Smooth muscle cell (in vitro differentiated cells): ENCODE results near the gene PALD1. TPM values are rescaled to one million over a fixed set of nuclear protein-coding genes. Genes with fewer than 3 reads are reported as not detected.

Experiments
- DNase-seq: peaks from one replicate; lab custom pipeline; 2025; ENCODE audit not compliant: unreplicated experiment; lab: John Stamatoyannopoulos, UW
- H2AFZ ChIP-seq: fragments of 200-600 bp; sonication (generic); 2 replicates; pipeline ENCODE4 v1.6.0; 2016; ENCODE audit warnings: antibody characterized with exemption, low read depth, mild to moderate bottlenecking
- H3F3A ChIP-seq: fragments of 200-600 bp; sonication (generic); 2 replicates; pipeline ENCODE4 v1.6.0; 2017; ENCODE audit warnings: antibody characterized with exemption, low read depth
- H3K27ac ChIP-seq: fragments of 200-600 bp; sonication (generic); 2 replicates; pipeline ENCODE4 v1.5.1; 2016; ENCODE audit warnings: low read depth, mild to moderate bottlenecking
- H3K27me3 ChIP-seq: fragments of 200-600 bp; sonication (generic); 2 replicates; pipeline ENCODE4 v1.6.1; 2016; ENCODE audit warnings: low read depth, mild to moderate bottlenecking
- H3K36me3 ChIP-seq: fragments of 200-600 bp; sonication (generic); 2 replicates; pipeline ENCODE4 v1.5.1; 2016; ENCODE audit warnings: low read depth
- H3K4me1 ChIP-seq: fragments of 200-600 bp; sonication (generic); 2 replicates; pipeline ENCODE4 v1.5.1; 2016; ENCODE audit warnings: low read depth
- H3K4me2 ChIP-seq: fragments of 200-600 bp; sonication (generic); 2 replicates; pipeline ENCODE4 v1.6.0; 2016; ENCODE audit warnings: mild to moderate bottlenecking
- H3K4me3 ChIP-seq: fragments of 200-600 bp; sonication (generic); 2 replicates; pipeline ENCODE4 v1.5.1; 2016; ENCODE audit warnings: mild to moderate bottlenecking
- H3K79me2 ChIP-seq: fragments of 200-600 bp; sonication (generic); 2 replicates; pipeline ENCODE4 v1.6.0; 2016; ENCODE audit warnings: low read depth, mild to moderate bottlenecking
- H3K9ac ChIP-seq: fragments of 200-600 bp; sonication (generic); 2 replicates; pipeline ENCODE4 v1.6.0; 2016; ENCODE audit warnings: low read depth
- H3K9me3 ChIP-seq: fragments of 200-600 bp; sonication (generic); replicated peaks from 2 replicates; pipeline ENCODE4 v1.5.1; 2016; ENCODE audit warnings: low read depth
- H4K20me1 ChIP-seq: fragments of 200-600 bp; sonication (generic); 2 replicates; pipeline ENCODE4 v1.6.0; 2016; ENCODE audit warnings: low read depth
- WGBS: methylation state at CpG from one replicate; pipeline ENCODE4 v1.1.7; 2016; ENCODE audit warnings: low lambda C conversion rate; 5-methylcytosine and 5-hydroxymethylcytosine counted together
- polyA plus RNA-seq: library from polyadenylated mRNA; unstranded; fragments of >200 nt; fragmentation: Nextera tagmentation; extraction: Ambion mirVana; gene quantifications from 2 replicates; pipeline ENCODE4 v1.2.1, GENCODE V29; 2016
- total RNA-seq: library from RNA; depleted of rRNA; stranded (reverse); fragments of >200 nt; gene quantifications from 2 replicates; pipeline ENCODE4 v1.2.3, GENCODE V29; 2014
- TF ChIP-seq, protein P1 (sequence below): fragments of 200-600 bp; sonication (generic); IDR thresholded peaks from 2 replicates; pipeline ENCODE4 v1.5.1; 2017; ENCODE audit warnings: borderline replicate concordance, mild to moderate bottlenecking, antibody characterized with exemption; ENCODE audit not compliant: insufficient read depth, poor library complexity, severe bottlenecking

The PALD1 gene
- total and polyA plus RNA-seq, 2 experiments from 2014 or later = 1.4 to 2.2 TPM

GRCh38 chr10:70565556-70566514 is 87.3 kb downstream of the PALD1 start:
- H3K4me1 ChIP-seq = no peaks in the 10 kb centered on the region
- H3K79me2 ChIP-seq = no peaks in the 10 kb centered on the region
- H3K4me3 ChIP-seq = no peak overlapping the region
- TF ChIP-seq, protein P1, sequence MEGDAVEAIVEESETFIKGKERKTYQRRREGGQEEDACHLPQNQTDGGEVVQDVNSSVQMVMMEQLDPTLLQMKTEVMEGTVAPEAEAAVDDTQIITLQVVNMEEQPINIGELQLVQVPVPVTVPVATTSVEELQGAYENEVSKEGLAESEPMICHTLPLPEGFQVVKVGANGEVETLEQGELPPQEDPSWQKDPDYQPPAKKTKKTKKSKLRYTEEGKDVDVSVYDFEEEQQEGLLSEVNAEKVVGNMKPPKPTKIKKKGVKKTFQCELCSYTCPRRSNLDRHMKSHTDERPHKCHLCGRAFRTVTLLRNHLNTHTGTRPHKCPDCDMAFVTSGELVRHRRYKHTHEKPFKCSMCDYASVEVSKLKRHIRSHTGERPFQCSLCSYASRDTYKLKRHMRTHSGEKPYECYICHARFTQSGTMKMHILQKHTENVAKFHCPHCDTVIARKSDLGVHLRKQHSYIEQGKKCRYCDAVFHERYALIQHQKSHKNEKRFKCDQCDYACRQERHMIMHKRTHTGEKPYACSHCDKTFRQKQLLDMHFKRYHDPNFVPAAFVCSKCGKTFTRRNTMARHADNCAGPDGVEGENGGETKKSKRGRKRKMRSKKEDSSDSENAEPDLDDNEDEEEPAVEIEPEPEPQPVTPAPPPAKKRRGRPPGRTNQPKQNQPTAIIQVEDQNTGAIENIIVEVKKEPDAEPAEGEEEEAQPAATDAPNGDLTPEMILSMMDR = no peak
- H4K20me1 ChIP-seq = no peaks in the 10 kb centered on the region
- no peak overlapping the region for H3K4me2 ChIP-seq
- H3K27me3 ChIP-seq = no peaks in the 10 kb centered on the region
- no peak overlapping the region for H3K27ac ChIP-seq
- H3K9me3 ChIP-seq = no peaks in the 10 kb centered on the region
- DNase-seq = no peak
- H3K36me3 ChIP-seq = no peaks in the 10 kb centered on the region
- no peaks in the 10 kb centered on the region for H3F3A ChIP-seq
- H3K9ac ChIP-seq = no peak overlapping the region
- H2AFZ ChIP-seq = no peak overlapping the region
- WGBS = 93% methylated on average over 18 of the region's 18 CpGs

DNA sequence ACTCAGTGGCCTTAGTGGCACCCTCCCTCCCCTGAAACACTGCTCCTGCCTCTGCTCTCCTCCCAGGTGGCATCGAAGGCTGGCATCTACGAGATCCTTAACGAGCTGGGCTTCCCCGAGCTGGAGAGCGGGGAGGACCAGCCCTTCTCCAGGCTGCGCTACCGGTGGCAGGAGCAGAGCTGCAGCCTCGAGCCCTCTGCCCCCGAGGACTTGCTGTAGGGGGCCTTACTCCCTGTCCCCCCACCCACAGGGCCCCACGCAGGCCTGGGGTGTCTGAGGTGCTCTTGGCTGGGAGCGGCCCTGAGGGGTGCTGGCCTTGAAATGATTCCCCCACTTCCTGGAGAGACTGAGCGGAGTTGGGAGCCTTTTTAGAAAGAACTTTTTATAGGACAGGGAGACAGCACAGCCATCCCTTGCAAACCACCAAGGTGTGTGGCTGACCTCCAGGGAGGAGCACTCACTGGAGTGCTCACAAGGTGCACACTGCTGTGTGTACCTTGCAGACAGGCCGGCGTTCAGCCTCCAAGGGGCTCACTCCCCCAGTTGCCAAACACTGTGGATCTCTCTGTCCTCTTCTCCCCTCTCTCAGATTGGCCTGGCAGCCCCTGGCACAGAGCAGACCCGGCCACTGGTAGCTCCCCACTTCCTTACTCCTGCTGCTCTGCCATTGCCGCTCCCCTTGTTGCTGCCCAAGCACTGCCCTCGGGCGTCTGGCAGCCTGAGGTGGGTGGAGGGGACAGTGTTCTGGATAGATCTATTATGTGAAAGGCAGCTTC is 88.1 kb downstream of the PALD1 start:
- no peak overlapping the region for H3K27ac ChIP-seq
- no peak overlapping the region for H3K4me2 ChIP-seq

GRCh38 chr10:70567603-70568002 is 89.0 kb downstream of the PALD1 start:
- H3K27me3 ChIP-seq = no peaks in the 10 kb centered on the region
- H3K36me3 ChIP-seq = no peaks in the 10 kb centered on the region
- no peaks in the 10 kb centered on the region for H3F3A ChIP-seq
- H3K79me2 ChIP-seq = no peaks in the 10 kb centered on the region
- TF ChIP-seq, protein P1 = no peak
- H3K9ac ChIP-seq = no peak overlapping the region
- 94% methylated on average over 4 of the region's 4 CpGs for WGBS
- H3K4me1 ChIP-seq = no peaks in the 10 kb centered on the region
- no peak overlapping the region for H2AFZ ChIP-seq
- no peak overlapping the region for H3K4me3 ChIP-seq
- H3K9me3 ChIP-seq = no peaks in the 10 kb centered on the region
- H4K20me1 ChIP-seq = no peaks in the 10 kb centered on the region
- no peak for DNase-seq
- H3K27ac ChIP-seq = no peak overlapping the region
- H3K4me2 ChIP-seq = no peak overlapping the region

More for the DNA sequence above, 88.1 kb downstream of the PALD1 start:
- WGBS = 95% methylated on average over 18 of the region's 18 CpGs
- Histone ChIP-seq H3K27me3 (no peaks in the 10 kb centered on the region), H3K4me1 (no peaks in the 10 kb centered on the region), H4K20me1 (no peaks in the 10 kb centered on the region), H3K4me3 (no peak overlapping the region), H3K9me3 (no peaks in the 10 kb centered on the region), H2AFZ (no peak overlapping the region), H3K36me3 (no peaks in the 10 kb centered on the region), H3K9ac (no peak overlapping the region), H3K79me2 (no peaks in the 10 kb centered on the region), H3F3A (no peaks in the 10 kb centered on the region)
- DNase-seq = no peak
- TF ChIP-seq, protein P1 = no peak
